H1 (cell line): ENCODE data around the gene RITA1. TPM values are rescaled to one million over a fixed set of nuclear protein-coding genes. Genes with fewer than 3 reads are reported as not detected.

ENCODE experiments used
- CTCF ChIA-PET: fragments of 300-600 bp; sonication (Branson Sonifier 250); formaldehyde crosslinking; loops from one replicate; lab custom pipeline; 2021; ENCODE audit not compliant: partially characterized antibody; lab: Charles Lee
- POLR2A ChIA-PET: fragments of 300-600 bp; sonication (Branson Sonifier 250); formaldehyde crosslinking; loops from one replicate; lab custom pipeline; 2021; ENCODE audit warnings: inconsistent platforms; ENCODE audit not compliant: partially characterized antibody; lab: Charles Lee
- DNase-seq, 2 experiments: peaks; one replicate each; pipeline versions ENCODE4 v3.0.0 to v3.0.0-alpha.2; 2010 to 2022; ENCODE audit warnings: low spot score in 2 of 2, low read depth in 1 of 2, mixed read lengths in 1 of 2
- FAIRE-seq: peaks from 2 replicates; lab custom pipeline; 2011; peaks lifted over from hg19 to GRCh38; lab: Jason Lieb, UNC
- H2AFZ ChIP-seq: 2 replicates; pipeline ENCODE4 v1.8.1; 2012; ENCODE audit warnings: low read length, inconsistent platforms
- H2AK5ac ChIP-seq: 2 replicates; pipeline ENCODE4 v1.6.1; 2013; ENCODE audit warnings: low read depth, low read length
- H2BK120ac ChIP-seq: replicated peaks from 2 replicates; pipeline ENCODE3; 2013; ENCODE audit warnings: low read depth, low read length, inconsistent platforms
- H2BK12ac ChIP-seq: 2 replicates; pipeline ENCODE4 v1.6.1; 2013; ENCODE audit warnings: low read depth, low read length
- H2BK15ac ChIP-seq: 2 replicates; pipeline ENCODE4 v1.6.1; 2013; ENCODE audit warnings: low read length
- H2BK20ac ChIP-seq: 2 replicates; pipeline ENCODE4 v1.6.1; 2013; ENCODE audit warnings: low read length
- H2BK5ac ChIP-seq: 2 replicates; pipeline ENCODE4 v1.6.1; 2013; ENCODE audit warnings: low read depth, low read length
- H3K14ac ChIP-seq: 2 replicates; pipeline ENCODE4 v1.6.1; 2013; ENCODE audit warnings: inconsistent platforms; ENCODE audit not compliant: insufficient read length
- H3K18ac ChIP-seq: 2 replicates; pipeline ENCODE4 v1.6.1; 2013; ENCODE audit warnings: low read length; ENCODE audit errors: extremely low read depth
- H3K23ac ChIP-seq: 2 replicates; pipeline ENCODE4 v1.6.1; 2013; ENCODE audit warnings: inconsistent platforms; ENCODE audit not compliant: insufficient read length
- H3K23me2 ChIP-seq: 2 replicates; pipeline ENCODE4 v1.6.1; 2013; ENCODE audit warnings: low read depth, low read length
- H3K27ac ChIP-seq: 2 replicates; pipeline ENCODE4 v1.6.1; 2011; ENCODE audit warnings: low read depth, low read length, inconsistent platforms
- H3K27me3 ChIP-seq, 4 experiments: replicated peaks in 1 of 4; 1 replicate in 1 of 4; 2 replicates in 3 of 4; pipeline versions ENCODE4 v1.6.1 to v1.8.1; 2011 to 2013; ENCODE audit warnings: low read length in 3 of 4, mild to moderate bottlenecking in 3 of 4, inconsistent platforms in 2 of 4, mixed read lengths in 2 of 4, moderate library complexity in 1 of 4; ENCODE audit not compliant: control insufficient read depth in 3 of 4, insufficient read depth in 3 of 4; ENCODE audit errors: extremely low read depth in 1 of 4
- H3K36me3 ChIP-seq, 4 experiments: 2 replicates each; pipeline versions ENCODE4 v1.6.1 to v1.8.1; 2011 to 2013; ENCODE audit warnings: mild to moderate bottlenecking in 4 of 4, low read length in 3 of 4, moderate library complexity in 2 of 4, control low read depth in 1 of 4, inconsistent platforms in 1 of 4; ENCODE audit not compliant: insufficient read depth in 4 of 4, control insufficient read depth in 2 of 4
- H3K4ac ChIP-seq: replicated peaks from 2 replicates; pipeline ENCODE3; 2013; ENCODE audit warnings: low read length, low read depth, mixed read lengths, inconsistent platforms; ENCODE audit not compliant: insufficient read length
- H3K4me1 ChIP-seq, 4 experiments: replicated peaks in 1 of 4; 1 replicate in 1 of 4; 2 replicates in 3 of 4; pipeline versions ENCODE4 v1.6.1 to v1.8.1; 2011 to 2013; ENCODE audit warnings: low read length in 3 of 4, inconsistent platforms in 2 of 4, mixed read lengths in 1 of 4; ENCODE audit not compliant: insufficient read depth in 4 of 4, control insufficient read depth in 3 of 4
- H3K4me2 ChIP-seq, 2 experiments: 2 replicates each; pipeline versions ENCODE4 v1.6.1 to v1.8.1; 2011 to 2013; ENCODE audit warnings: low read depth in 2 of 2, low read length in 2 of 2, control low read depth in 1 of 2, inconsistent platforms in 1 of 2, mild to moderate bottlenecking in 1 of 2; ENCODE audit not compliant: insufficient read depth in 1 of 2
- H3K4me3 ChIP-seq, 4 experiments: fragments of 200-600, 300-600 bp in 1 of 4; sonication (generic), shearing (Covaris generic), sonication (Bioruptor Twin) in 1 of 4; 2 replicates each; pipeline versions ENCODE4 v1.5.1 to v1.8.1; 2011 to 2016; ENCODE audit warnings: low read length in 4 of 4, low read depth in 3 of 4, control low read depth in 2 of 4, inconsistent platforms in 2 of 4, mild to moderate bottlenecking in 2 of 4, mixed read lengths in 1 of 4, moderate library complexity in 1 of 4; ENCODE audit not compliant: insufficient read depth in 2 of 4; ENCODE audit errors: extremely low read depth in 1 of 4
- H3K56ac ChIP-seq: replicated peaks from 2 replicates; pipeline ENCODE3; 2013; ENCODE audit warnings: low read depth, mild to moderate bottlenecking, mixed read lengths, low read length, inconsistent platforms; ENCODE audit not compliant: insufficient read length
- H3K79me1 ChIP-seq: 2 replicates; pipeline ENCODE4 v1.6.1; 2013; ENCODE audit warnings: low read depth, low read length, control low read depth
- H3K79me2 ChIP-seq, 2 experiments: 2 replicates each; pipeline versions ENCODE4 v1.6.1 to v1.8.1; 2012 to 2013; ENCODE audit warnings: low read length in 2 of 2, mild to moderate bottlenecking in 2 of 2, inconsistent platforms in 1 of 2; ENCODE audit not compliant: insufficient read depth in 2 of 2, control insufficient read depth in 1 of 2
- H3K9ac ChIP-seq, 4 experiments: replicated peaks in 1 of 4; 1 replicate in 1 of 4; 2 replicates in 3 of 4; pipeline versions ENCODE4 v1.6.1 to v1.8.1; 2011 to 2013; ENCODE audit warnings: low read depth in 3 of 4, low read length in 3 of 4, control low read depth in 2 of 4, mild to moderate bottlenecking in 2 of 4, moderate library complexity in 2 of 4, inconsistent platforms in 1 of 4; ENCODE audit errors: extremely low read depth in 1 of 4
- H3K9me3 ChIP-seq, 2 experiments: 2 replicates each; pipeline versions ENCODE4 v1.6.1 to v1.8.1; 2012 to 2013; ENCODE audit warnings: mild to moderate bottlenecking in 2 of 2, moderate library complexity in 2 of 2, control low read depth in 1 of 2, inconsistent platforms in 1 of 2, low read depth in 1 of 2, low read length in 1 of 2, mixed read lengths in 1 of 2; ENCODE audit not compliant: insufficient read depth in 2 of 2
- H4K20me1 ChIP-seq, 2 experiments: replicated peaks in 1 of 2; 2 replicates each; pipeline versions ENCODE3 to v1.8.1; 2011 to 2013; ENCODE audit warnings: inconsistent platforms in 2 of 2, low read length in 2 of 2, mild to moderate bottlenecking in 1 of 2; ENCODE audit not compliant: insufficient read depth in 2 of 2, control insufficient read depth in 1 of 2
- H4K5ac ChIP-seq: 2 replicates; pipeline ENCODE4 v1.6.1; 2013; ENCODE audit warnings: low read length, low read depth, mixed read lengths, inconsistent platforms; ENCODE audit not compliant: insufficient read length
- H4K8ac ChIP-seq: 2 replicates; pipeline ENCODE4 v1.8.0; 2013; ENCODE audit warnings: mild to moderate bottlenecking, moderate library complexity, low read length, inconsistent platforms; ENCODE audit not compliant: insufficient read depth; ENCODE audit errors: extremely low read depth
- H4K91ac ChIP-seq: replicated peaks from 2 replicates; pipeline ENCODE3; 2013; ENCODE audit warnings: low read length, mixed read lengths, inconsistent platforms; ENCODE audit not compliant: insufficient read length
- BCL11A ChIP-seq, 2 experiments: IDR thresholded peaks; one replicate each; pipeline ENCODE4 v1.6.1; 2011; ENCODE audit warnings: low read depth in 2 of 2, low read length in 2 of 2, mild to moderate bottlenecking in 2 of 2
- MAFK ChIP-seq: IDR thresholded peaks from 2 replicates; pipeline ENCODE4 v1.6.1; 2012; ENCODE audit warnings: low read depth, mild to moderate bottlenecking, improper control_type of control experiment, low read length
- NANOG ChIP-seq: IDR thresholded peaks from 2 replicates; pipeline ENCODE4 v1.6.1; 2011; ENCODE audit warnings: low read length, low read depth, mild to moderate bottlenecking, inconsistent platforms; ENCODE audit not compliant: insufficient read depth, poor library complexity, severe bottlenecking
- SP1 ChIP-seq: IDR thresholded peaks from 2 replicates; pipeline ENCODE4 v1.6.1; 2011; ENCODE audit warnings: low read depth, low read length
- SUZ12 ChIP-seq: fragments of 200-600 bp; sonication (generic); IDR thresholded peaks from 2 replicates; pipeline ENCODE4 v1.6.1; 2012; ENCODE audit warnings: mild to moderate bottlenecking, inconsistent platforms, low read length, moderate library complexity, mixed read lengths
- TEAD4 ChIP-seq: IDR thresholded peaks from 2 replicates; pipeline ENCODE4 v1.6.1; 2012; ENCODE audit warnings: low read depth, low read length, inconsistent platforms, mixed read lengths
- YY1 ChIP-seq: IDR thresholded peaks from 2 replicates; pipeline ENCODE4 v1.6.1; 2011; ENCODE audit warnings: low read depth, mild to moderate bottlenecking, low read length
- WGBS, 2 experiments: shearing (Covaris generic) in 1 of 2; methylation state at CpG; one replicate each; pipeline versions ENCODE4 v1.1.6 to v1.1.7; 2013 to 2015; ENCODE audit warnings: low lambda C conversion rate in 2 of 2, mixed read lengths in 2 of 2, inconsistent platforms in 1 of 2, low coverage in 1 of 2, missing lambda C conversion rate in 1 of 2; ENCODE audit not compliant: insufficient replicate concordance in 2 of 2, insufficient coverage in 1 of 2, insufficient read length in 1 of 2; ENCODE audit errors: extremely low coverage in 1 of 2, missing lambda C conversion rate in 1 of 2; 5-methylcytosine and 5-hydroxymethylcytosine counted together
- polyA plus RNA-seq, 7 experiments: library from polyadenylated mRNA; depleted of rRNA in 3 of 7; stranded (reverse) in 5 of 7; unstranded in 2 of 7; fragments of >200 nt in 5 of 7; fragments of 200-250 nt in 2 of 7; gene quantifications; 1 replicate in 5 of 7; 2 replicates in 1 of 7; 4 replicates in 1 of 7; pipeline versions ENCODE4 v1.2.1 to v1.2.3, GENCODE V29; 2011 to 2013; ENCODE audit warnings: missing spikeins in 2 of 7, mixed read lengths in 2 of 7
- total RNA-seq: library from RNA; stranded (reverse); fragmentation: NEBNext Ultra II Directional; extraction: Animal tissue kit (Norgen Biotek cat#: 25700); gene quantifications from 2 replicates; pipeline ENCODE4 v1.2.1, GENCODE V29; 2021

The RITA1 gene
- total and polyA plus RNA-seq, 2 of the 8 experiments (the other 6 are each of a cell fraction or from before 2014, with no cell fraction given): 24.1 to 25.8 TPM

GRCh38 chr12:113198296-113198695 is 12.8 kb downstream of the RITA1 start:
- H3K4ac ChIP-seq: no peak overlapping the region
- H3K14ac ChIP-seq: no peak overlapping the region
- no peaks in the 10 kb centered on the region for H3K9me3 ChIP-seq
- H3K79me2 ChIP-seq: no peaks in the 10 kb centered on the region
- no peak overlapping the region for H3K4me2 ChIP-seq
- H2BK20ac ChIP-seq: no peak overlapping the region
- no peaks in the 10 kb centered on the region for H3K79me1 ChIP-seq
- H2BK15ac ChIP-seq: no peak overlapping the region
- H3K27ac ChIP-seq: no peak overlapping the region
- ChIA-PET POLR2A (interaction anchor here (3.5 kb wide), 1 partner anchor 13 kb away, joined by 30 read pairs; the partner anchor contains the start of genes DDX54 and RITA1), CTCF (interaction anchor here (1.2 to 1.8 kb wide), 4 partner anchors 13 to 227 kb away, joined by 4 to 8 read pairs (median 4); no protein-coding TSS in a partner anchor)
- H3K9ac ChIP-seq: no peak overlapping the region; a peak in 1 of 7 replicates
- no peak overlapping the region for H4K8ac ChIP-seq
- no peak overlapping the region for H2BK12ac ChIP-seq
- FAIRE-seq: no peak
- no peak overlapping the region for H3K56ac ChIP-seq
- H3K4me3 ChIP-seq: no peak overlapping the region
- H3K27me3 ChIP-seq: no peaks in the 10 kb centered on the region
- WGBS, 2 experiments: 89% methylated on average over 1 of the region's 1 CpG; no CpG with 5 or more reads in 1 of the 2 experiments
- no peak overlapping the region for H4K91ac ChIP-seq
- H2AK5ac ChIP-seq: 0 out of 2 replicates have a peak overlapping the region, but pooled peaks have one; percentile 53
- no peak overlapping the region for H3K23ac ChIP-seq
- H2BK120ac ChIP-seq: no peak overlapping the region
- H2BK5ac ChIP-seq: no peak overlapping the region
- no peaks in the 10 kb centered on the region for H3K23me2 ChIP-seq
- H3K4me1 ChIP-seq: peaks cover 0 to 5% (median 0%) of the 10 kb centered on the region in 4 experiments; a peak in 2 of 7 replicates
- H3K18ac ChIP-seq: no peak overlapping the region
- DNase-seq: no peak
- no peak overlapping the region for H4K5ac ChIP-seq
- H2AFZ ChIP-seq: no peak overlapping the region
- H3K36me3 ChIP-seq: no peaks in the 10 kb centered on the region
- no peaks in the 10 kb centered on the region for H4K20me1 ChIP-seq
- TF ChIP-seq NANOG: no peak
- no peak for TF ChIP-seq BCL11A (IDR thresholded peaks at IDR 0.05; ENCODE audit: low read depth in 2 of 2, low read length in 2 of 2)
- no peak for TF ChIP-seq SP1
- TF ChIP-seq MAFK: no peak
- TF ChIP-seq SUZ12: no peak
- TF ChIP-seq TEAD4: no peak
- no peak for TF ChIP-seq YY1
